Tibial nerve (tissue), 4 donors: Measurements from ENCODE around the gene TDRD6. TPM values are rescaled to one million over a fixed set of nuclear protein-coding genes. Genes with fewer than 3 reads are reported as not detected.
"Not testable (repeated sequence)": the region's sequence is repeated elsewhere in the genome, so short reads cannot be mapped to it uniquely, and the experiment has no call there.

ENCODE experiments used
- DNase-seq, 2 donors: peaks; one replicate each; pipeline ENCODE4 v3.0.0-alpha.2; 2019; ENCODE audit warnings: low spot score in 2 of 2
- H3K27ac ChIP-seq, 4 donors: fragments of 200-600 bp; sonication (generic) in 3 of 4; one replicate each; pipeline ENCODE4 v1.5.1; 2017 to 2019; ENCODE audit warnings: mild to moderate bottlenecking in 1 of 4
- H3K27me3 ChIP-seq, 2 donors: fragments of 200-600 bp; sonication (generic) in 1 of 2; one replicate each; pipeline versions ENCODE4 v1.5.1 to v1.6.0; 2017 to 2019
- H3K36me3 ChIP-seq, 3 donors: fragments of 200-600 bp; sonication (generic); one replicate each; pipeline ENCODE4 v1.5.1; 2018 to 2019
- H3K4me1 ChIP-seq, 4 donors: fragments of 200-600 bp; sonication (generic) in 3 of 4; one replicate each; pipeline ENCODE4 v1.5.1; 2017 to 2019
- H3K4me3 ChIP-seq, 4 donors: fragments of 200-600 bp; sonication (generic) in 3 of 4; one replicate each; pipeline ENCODE4 v1.5.1; 2017 to 2019; ENCODE audit warnings: mild to moderate bottlenecking in 1 of 4, moderate library complexity in 1 of 4
- H3K9me3 ChIP-seq, 4 donors: fragments of 200-600 bp; sonication (generic) in 3 of 4; one replicate each; pipeline ENCODE4 v1.5.1; 2017 to 2019
- CTCF ChIP-seq, 5 experiments: fragments of 200-600 bp in 3 of 5; fragments of 450-650 bp in 2 of 5; sonication (generic) in 3 of 5; IDR thresholded peaks; one replicate each; pipeline ENCODE4 v1.5.1; 2016 to 2019; ENCODE audit warnings: antibody characterized with exemption in 5 of 5, mild to moderate bottlenecking in 3 of 5, moderate library complexity in 2 of 5
- EP300 ChIP-seq, 2 donors: sonication (generic); formaldehyde crosslinking; IDR thresholded peaks; one replicate each; pipeline ENCODE4 v1.6.1; 2017; ENCODE audit warnings: antibody characterized with exemption in 2 of 2, mild to moderate bottlenecking in 1 of 2
- POLR2A ChIP-seq, 2 donors: fragments of 450-650 bp; IDR thresholded peaks; one replicate each; pipeline ENCODE4 v1.6.1; 2017; ENCODE audit warnings: antibody characterized with exemption in 2 of 2, mild to moderate bottlenecking in 2 of 2, moderate library complexity in 2 of 2
- WGBS, 2 donors: methylation state at CpG; one replicate each; pipeline ENCODE4 v1.1.5; 2018; 5-methylcytosine and 5-hydroxymethylcytosine counted together
- total RNA-seq, 4 donors: library from RNA; depleted of rRNA; stranded (reverse); fragments of >200 nt; gene quantifications; one replicate each; pipeline ENCODE4 v1.1.0, GENCODE V29; 2016

Gene TDRD6
- 1 to 10 TPM in 2 of 4 donors, under 1 TPM in 2; 0.60 to 2.2 (median 1.2) TPM for total RNA-seq

DNA sequence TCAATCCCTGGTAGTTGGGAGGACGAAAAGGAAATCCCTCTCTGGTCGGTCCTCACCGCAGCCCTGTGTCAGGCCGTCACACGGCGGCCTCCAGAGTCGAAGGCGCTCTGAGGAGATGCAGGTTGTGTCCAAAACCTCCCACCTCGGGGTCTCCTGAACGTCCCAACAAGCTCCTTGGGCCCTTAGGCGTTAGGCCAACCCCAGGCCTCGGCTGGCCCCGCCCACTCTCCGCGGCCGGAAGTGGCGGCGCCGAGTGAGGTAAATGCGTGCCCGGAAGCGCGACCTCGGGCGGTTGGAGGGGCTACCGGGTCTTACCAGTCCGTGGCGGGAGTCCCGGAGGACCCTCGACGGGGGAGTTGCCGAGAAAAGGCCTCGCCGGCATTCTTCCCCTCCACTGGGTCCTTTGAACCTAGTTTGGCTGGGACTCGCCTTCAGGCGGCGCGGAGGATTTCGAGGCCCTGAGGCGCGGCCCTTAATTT, at the start of gene TDRD6:
TSS of gene TDRD6 (plus strand) at position 267 of the 479 bp plus-strand sequence. CDS start 244 bp downstream, outside the sequence.
- Histone ChIP-seq H3K27me3 (no peaks in the 10 kb centered on the region), H3K27ac (no peak within 1 kb of the TSS), H3K36me3 (peaks cover 0 to 2% (median 0%) of the 10 kb centered on the region in 3 donors), H3K4me3 (no peak within 1 kb of the TSS), H3K9me3 (peaks cover 0 to 6% (median 0%) of the 10 kb centered on the region in 4 donors), H3K4me1 (no peaks in the 10 kb centered on the region)
- no peak for DNase-seq
- 93 to 96% methylated on average over 40 to 41 of the region's 41 CpGs for WGBS, 2 donors
- TF ChIP-seq EP300 (IDR thresholded peaks at IDR 0.05) (no peak), POLR2A (IDR thresholded peaks at IDR 0.05) (no peak), CTCF (IDR thresholded peaks at IDR 0.05) (no peak)

- no peaks in the 10 kb centered on the region for H3K36me3 ChIP-seq
- 69 to 83% methylated on average over 1 of the region's 1 CpG for WGBS, 2 donors
These were observed 49.8 kb upstream of the TDRD6 start for GRCh38 chr6:46637933-46638332.

DNA sequence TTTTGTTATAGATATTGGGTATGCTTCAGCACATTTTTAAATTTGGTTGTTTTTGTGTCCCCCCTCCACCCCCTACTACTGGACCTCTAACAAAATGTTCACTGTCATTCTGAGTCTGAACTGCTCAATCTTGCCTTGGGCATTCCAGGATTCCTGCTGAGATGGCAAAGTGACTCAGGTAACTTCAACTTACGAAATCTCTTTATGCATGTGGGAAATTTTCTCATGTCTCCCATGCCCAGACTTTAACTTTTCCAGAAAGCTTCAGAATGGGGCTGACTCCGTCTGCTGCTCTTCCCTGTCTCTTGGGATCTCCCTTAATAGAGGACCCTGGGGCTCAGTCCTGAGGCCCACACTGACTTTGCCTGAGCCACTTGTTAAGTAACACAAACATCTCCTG, 49.0 kb upstream of the TDRD6 start:
- DNase-seq, result no peak
- WGBS, 2 donors, result 73 to 82% methylated on average over 2 of the region's 2 CpGs
- Histone ChIP-seq H3K27me3 (no peaks in the 10 kb centered on the region), H3K36me3 (no peaks in the 10 kb centered on the region), H3K9me3 (no peaks in the 10 kb centered on the region), H3K27ac (no peak overlapping the region), H3K4me3 (no peak overlapping the region), H3K4me1 (peaks cover 0 to 5% (median 0%) of the 10 kb centered on the region in 4 donors)
- TF ChIP-seq EP300 (IDR thresholded peaks at IDR 0.05) (no peak), CTCF (IDR thresholded peaks at IDR 0.05) (no peak)

More at GRCh38 chr6:46637933-46638332, 49.8 kb upstream of the TDRD6 start:
- Histone ChIP-seq H3K4me3 (no peak overlapping the region), H3K27me3 (no peaks in the 10 kb centered on the region), H3K27ac (no peak overlapping the region), H3K9me3 (no peaks in the 10 kb centered on the region), H3K4me1 (peaks cover 0 to 5% (median 0%) of the 10 kb centered on the region in 4 donors)
- TF ChIP-seq CTCF (IDR thresholded peaks at IDR 0.05), result no peak
- TF ChIP-seq EP300 (IDR thresholded peaks at IDR 0.05), result no peak
- no peak for TF ChIP-seq POLR2A (IDR thresholded peaks at IDR 0.05)
- no peak for DNase-seq

- TF ChIP-seq EP300 (IDR thresholded peaks at IDR 0.05) (no peak), POLR2A (IDR thresholded peaks at IDR 0.05) (no peak), CTCF (IDR thresholded peaks at IDR 0.05) (no peak)
- H3K4me1 ChIP-seq, result no peaks in the 10 kb centered on the region
- DNase-seq, result no peak
- H3K27me3 ChIP-seq, result no peaks in the 10 kb centered on the region
- no peaks in the 10 kb centered on the region for H3K9me3 ChIP-seq
- WGBS, 2 donors, result 89 to 94% methylated on average over 4 of the region's 4 CpGs
- H3K4me3 ChIP-seq, result no peak overlapping the region
- no peaks in the 10 kb centered on the region for H3K36me3 ChIP-seq
- no peak overlapping the region for H3K27ac ChIP-seq
These were observed 44.5 kb upstream of the TDRD6 start for GRCh38 chr6:46642928-46643751.

DNA sequence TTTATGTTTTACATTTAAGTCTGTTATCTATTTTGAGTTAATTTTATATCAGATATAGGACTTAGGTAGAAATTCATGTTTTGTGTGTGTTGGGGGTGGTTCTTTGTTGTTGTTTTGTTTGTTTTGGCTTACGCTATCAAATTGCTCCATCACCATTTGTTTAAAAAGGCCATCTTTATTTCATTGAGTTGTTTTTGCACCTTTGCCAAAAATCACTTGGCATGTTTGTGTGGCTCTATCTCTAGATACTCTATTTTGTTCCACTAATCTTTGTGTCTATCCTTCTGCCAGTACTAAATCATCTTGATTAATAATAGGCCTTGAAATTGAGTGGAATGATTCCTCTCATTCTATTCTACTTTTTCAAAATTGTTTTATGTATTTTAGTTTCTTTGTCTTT, 42.4 kb upstream of the TDRD6 start:
- Histone ChIP-seq H3K27ac (no peak overlapping the region), H3K4me1 (no peaks in the 10 kb centered on the region), H3K27me3 (no peaks in the 10 kb centered on the region), H3K36me3 (no peaks in the 10 kb centered on the region), H3K4me3 (no peak overlapping the region), H3K9me3 (no peaks in the 10 kb centered on the region)
- no peak for TF ChIP-seq EP300 (IDR thresholded peaks at IDR 0.05)
- TF ChIP-seq POLR2A (IDR thresholded peaks at IDR 0.05), result no peak
- TF ChIP-seq CTCF (IDR thresholded peaks at IDR 0.05), result no peak
- WGBS, 2 donors, result 76 to 91% methylated on average over 1 of the region's 1 CpG
- no peak for DNase-seq

DNA sequence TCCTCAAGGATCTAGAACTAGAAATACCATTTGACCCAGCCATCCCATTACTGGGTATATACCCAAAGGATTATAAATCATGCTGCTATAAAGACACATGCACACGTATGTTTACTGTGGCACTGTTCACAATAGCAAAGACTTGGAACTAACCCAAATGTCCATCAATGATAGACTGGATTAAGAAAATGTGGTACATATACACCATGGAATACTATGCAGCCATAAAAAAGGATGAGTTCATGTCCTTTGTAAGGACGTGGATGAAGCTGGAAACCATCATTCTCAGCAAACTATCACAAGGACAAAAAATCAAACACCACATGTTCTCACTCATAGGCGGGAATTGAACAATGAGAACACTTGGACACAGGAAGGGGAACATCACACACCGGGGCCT, 39.6 kb upstream of the TDRD6 start:
- DNase-seq, H3K4me3 ChIP-seq, H3K36me3 ChIP-seq, H3K27ac ChIP-seq, H3K9me3 ChIP-seq, H3K27me3 ChIP-seq: not testable (repeated sequence)
- H3K4me1 ChIP-seq, result peaks cover 0 to 15% (median 4%) of the 10 kb centered on the region in 4 donors
- WGBS, 2 donors, result 91 to 96% methylated on average over 3 of the region's 4 CpGs
